CD14-positive monocyte (primary cell): Measurements from ENCODE around the gene IL2RG. TPM values are rescaled to one million over a fixed set of nuclear protein-coding genes. Genes with fewer than 3 reads are reported as not detected.

Source experiments
- DNase-seq, 3 donors: peaks; one replicate each; pipeline ENCODE4 v3.0.0-alpha.2; 2011 to 2022
- H2AFZ ChIP-seq: 2 replicates; pipeline ENCODE4 v1.6.0; 2012; ENCODE audit warnings: mild to moderate bottlenecking, low read depth, low read length, inconsistent platforms; ENCODE audit not compliant: insufficient read depth, poor library complexity, severe bottlenecking
- H3K27ac ChIP-seq, 2 donors: 1 replicate in 1 of 2; 2 replicates in 1 of 2; pipeline ENCODE4 v1.5.1; 2012 to 2013; ENCODE audit warnings: low read length in 2 of 2, control low read depth in 1 of 2, inconsistent platforms in 1 of 2, low read depth in 1 of 2, mild to moderate bottlenecking in 1 of 2
- H3K27me3 ChIP-seq, 2 donors: one replicate each; pipeline versions ENCODE4 v1.6.0 to v1.6.1; 2011 to 2013; ENCODE audit warnings: low read length in 2 of 2; ENCODE audit not compliant: control insufficient read depth in 2 of 2, insufficient read depth in 2 of 2
- H3K36me3 ChIP-seq, 2 donors: replicated peaks in 1 of 2; 1 replicate in 1 of 2; 2 replicates in 1 of 2; pipeline versions ENCODE4 v1.5.1 to v1.6.1; 2012 to 2013; ENCODE audit warnings: low read length in 2 of 2, control low read depth in 1 of 2, inconsistent platforms in 1 of 2, mild to moderate bottlenecking in 1 of 2; ENCODE audit not compliant: insufficient read depth in 2 of 2, control insufficient read depth in 1 of 2
- H3K4me1 ChIP-seq, 2 donors: 1 replicate in 1 of 2; 2 replicates in 1 of 2; pipeline versions ENCODE4 v1.5.1 to v1.6.1; 2012 to 2013; ENCODE audit warnings: low read length in 2 of 2, control low read depth in 1 of 2, inconsistent platforms in 1 of 2, mild to moderate bottlenecking in 1 of 2, moderate library complexity in 1 of 2; ENCODE audit not compliant: insufficient read depth in 2 of 2, control insufficient read depth in 1 of 2
- H3K4me2 ChIP-seq: replicated peaks from 2 replicates; pipeline ENCODE3; 2012; ENCODE audit warnings: low read length, moderate library complexity, mild to moderate bottlenecking; ENCODE audit not compliant: poor library complexity, severe bottlenecking; ENCODE audit errors: extremely low read depth
- H3K4me3 ChIP-seq, 3 experiments: fragments of 200-600 bp in 1 of 3; sonication (generic) in 1 of 3; replicated peaks in 1 of 3; 1 replicate in 2 of 3; 2 replicates in 1 of 3; pipeline ENCODE4 v1.5.1; 2011 to 2013; ENCODE audit warnings: low read length in 3 of 3, mild to moderate bottlenecking in 3 of 3, control low read depth in 2 of 3, low read depth in 2 of 3, inconsistent platforms in 1 of 3, moderate library complexity in 1 of 3
- H3K79me2 ChIP-seq: 2 replicates; pipeline ENCODE4 v1.6.0; 2012; ENCODE audit warnings: mild to moderate bottlenecking, control low read depth, inconsistent platforms, low read length, moderate library complexity; ENCODE audit not compliant: insufficient read depth
- H3K9ac ChIP-seq: 2 replicates; pipeline ENCODE4 v1.6.0; 2017; ENCODE audit warnings: low read length, mild to moderate bottlenecking; ENCODE audit not compliant: insufficient read depth, poor library complexity, severe bottlenecking
- H3K9me3 ChIP-seq, 2 donors: replicated peaks in 1 of 2; 1 replicate in 1 of 2; 2 replicates in 1 of 2; pipeline versions ENCODE4 v1.5.1 to v1.6.1; 2012 to 2013; ENCODE audit warnings: low read length in 2 of 2, control low read depth in 1 of 2; ENCODE audit not compliant: control insufficient read depth in 1 of 2, insufficient read depth in 1 of 2
- H4K20me1 ChIP-seq: 2 replicates; pipeline ENCODE4 v1.6.0; 2012; ENCODE audit warnings: mild to moderate bottlenecking, low read length, control low read depth, moderate library complexity; ENCODE audit not compliant: insufficient read depth
- H3K27ac Mint-ChIP-seq, 7 donors: one replicate each; pipeline ENCODE4 v1.8.0; 2020; ENCODE audit warnings: mild to moderate bottlenecking in 7 of 7, mixed read lengths in 7 of 7, moderate library complexity in 6 of 7, inconsistent platforms in 2 of 7
- H3K27me3 Mint-ChIP-seq, 3 donors: one replicate each; pipeline ENCODE4 v1.8.0; 2021 to 2022; ENCODE audit warnings: low read depth in 3 of 3, mild to moderate bottlenecking in 3 of 3, mixed read lengths in 3 of 3, moderate library complexity in 3 of 3, inconsistent platforms in 1 of 3
- H3K36me3 Mint-ChIP-seq, 2 donors: one replicate each; pipeline ENCODE4 v1.8.0; 2020; ENCODE audit warnings: mixed read lengths in 2 of 2, inconsistent platforms in 1 of 2, mild to moderate bottlenecking in 1 of 2
- H3K4me1 Mint-ChIP-seq: one replicate; pipeline ENCODE4 v1.8.0; 2020; ENCODE audit warnings: mild to moderate bottlenecking, mixed read lengths
- H3K4me3 Mint-ChIP-seq, 2 donors: one replicate each; pipeline ENCODE4 v1.8.0; 2020; ENCODE audit warnings: mild to moderate bottlenecking in 2 of 2, mixed read lengths in 2 of 2, moderate library complexity in 1 of 2
- H3K9me3 Mint-ChIP-seq, 7 donors: one replicate each; pipeline ENCODE4 v1.8.0; 2020 to 2022; ENCODE audit warnings: mixed read lengths in 7 of 7, mild to moderate bottlenecking in 6 of 7, moderate library complexity in 6 of 7, inconsistent platforms in 2 of 7
- CTCF ChIP-seq: fragments of 200-600 bp; IDR thresholded peaks from one replicate; pipeline ENCODE4 v1.8.0; 2022; ENCODE audit warnings: antibody characterized with exemption, mild to moderate bottlenecking
- WGBS: methylation state at CpG from one replicate; pipeline ENCODE4 v1.1.5; 2013; ENCODE audit warnings: missing lambda C conversion rate; ENCODE audit not compliant: insufficient coverage; 5-methylcytosine and 5-hydroxymethylcytosine counted together
- intact Hi-C, 2 donors: fragments of 100-400 bp; cut with micrococcal nuclease; formaldehyde crosslinking; loops; one replicate each; pipeline versions ENCODE4 v1.15.0 to v1.15.1; 2023
- polyA plus RNA-seq, 3 donors: library from polyadenylated mRNA; depleted of rRNA in 1 of 3; unstranded in 2 of 3; stranded (reverse) in 1 of 3; fragments of 300-500 nt in 2 of 3; fragments of >200 nt in 1 of 3; fragmentation: Illumina TruSeq in 2 of 3; gene quantifications; 1 replicate in 2 of 3; 2 replicates in 1 of 3; pipeline ENCODE4 v1.2.3, GENCODE V29; 2012 to 2021
- small RNA-seq: library from RNA; depleted of rRNA; stranded (forward); fragments of <200 nt; gene quantifications from one replicate; pipeline ENCODE3, GENCODE V24; 2012; ENCODE audit warnings: low read depth; ENCODE audit not compliant: insufficient read length

Gene IL2RG
- polyA plus RNA-seq, 3 donors: 48.3 to 105 (median 94.5) TPM

- H3K4me3 Mint-ChIP-seq: peak overlapping the region in 1 of 2 donors; percentile 17
- peaks cover 0 to 3% (median 0%) of the 10 kb centered on the region in 7 donors for H3K9me3 Mint-ChIP-seq
Measured at GRCh38 chrX:71057848-71058530, 53.4 kb downstream of the IL2RG start.

More at GRCh38 chrX:71057848-71058530, 53.4 kb downstream of the IL2RG start:
- WGBS: no CpG with 5 or more reads among the region's 3 CpGs
- H3K9ac ChIP-seq: no peak overlapping the region
- peaks cover 14 to 31% of the 10 kb centered on the region in 2 donors for H3K36me3 ChIP-seq
- no peak overlapping the region for H2AFZ ChIP-seq
- Mint-ChIP-seq H3K4me1 (peaks cover 44% of the 10 kb centered on the region), H3K27ac (peak overlapping the region; percentile 11 to 88 (median 68)), H3K36me3 (peaks cover 20 to 24% of the 10 kb centered on the region in 2 donors), H3K27me3 (peaks cover 0 to 2% (median 0%) of the 10 kb centered on the region in 3 donors)
- peak overlapping the region in 1 of 2 donors; percentile 26 for H3K27ac ChIP-seq
- H4K20me1 ChIP-seq: no peaks in the 10 kb centered on the region
- peaks cover 3% of the 10 kb centered on the region for H3K79me2 ChIP-seq
- no peak overlapping the region for H3K4me3 ChIP-seq
- H3K4me2 ChIP-seq: peak overlapping the region; percentile 22
- H3K9me3 ChIP-seq: no peaks in the 10 kb centered on the region
- peak in 2 of 3 donors; percentile 16 to 18 for DNase-seq
- no peaks in the 10 kb centered on the region for H3K27me3 ChIP-seq
- intact Hi-C loops: no loop called here
- no peak for TF ChIP-seq CTCF
- H3K4me1 ChIP-seq: peaks cover 43 to 47% of the 10 kb centered on the region in 2 donors

Small RNA genes within 50 kb of the gene (small RNA-seq; reads per million reads assigned to genes)
- not detected for gene CXorf65

Other genes starting within 250 kb of the IL2RG start
- not detected for gene TEX11, start 202.9 kb downstream of the IL2RG start, polyA plus RNA-seq
- not detected for gene SLC7A3, start 180.5 kb downstream of the IL2RG start, polyA plus RNA-seq
- gene SNX12, start 43.2 kb downstream of the IL2RG start, polyA plus RNA-seq: 10 to 100 TPM in 1 of 3 donors, 1 to 10 TPM in 2; 4.2 to 12.9 (median 5.0) TPM
- 1 to 10 TPM; 1.4 to 9.2 (median 1.5) TPM for gene FOXO4, start 15.7 kb downstream of the IL2RG start, polyA plus RNA-seq
- 1 to 10 TPM in 1 of 3 donors, not detected in 2; 3.8 TPM for gene CXorf65, start 4.8 kb downstream of the IL2RG start, polyA plus RNA-seq
- 10 to 100 TPM in 1 of 3 donors, 1 to 10 TPM in 2; 2.4 to 17.8 (median 5.0) TPM for gene MED12, start 7.0 kb upstream of the IL2RG start, polyA plus RNA-seq
- under 1 TPM in 2 of 3 donors, not detected in 1; 0.05 to 0.80 TPM for gene NLGN3, start 33.3 kb upstream of the IL2RG start, polyA plus RNA-seq
- not detected for gene GJB1, start 111.6 kb upstream of the IL2RG start, polyA plus RNA-seq
- gene ZMYM3, start 142.6 kb upstream of the IL2RG start, polyA plus RNA-seq: 10 to 100 TPM in 1 of 3 donors, 1 to 10 TPM in 2; 3.9 to 13.2 (median 4.8) TPM
- gene NONO, start 172.1 kb upstream of the IL2RG start, polyA plus RNA-seq: 100 to 1,000 TPM; 111 to 133 (median 122) TPM
- gene ITGB1BP2, start 190.2 kb upstream of the IL2RG start, polyA plus RNA-seq: 1 to 10 TPM in 1 of 3 donors, not detected in 2; 1.2 TPM